HCT116 (cell line): ENCODE measurements around the gene SGMS1. TPM values are rescaled to one million over a fixed set of nuclear protein-coding genes. Genes with fewer than 3 reads are reported as not detected.

Source experiments
- ATAC-seq: fragments of 200-7000 bp; cut with Tn5 transposase; 2 replicates; pipeline ENCODE4 v1.9.1; 2020; ENCODE audit warnings: mild to moderate bottlenecking, moderate library complexity
- BruUV-seq: library from RNA; stranded (reverse); fragments of 400-500 nt; replicated peaks from 2 replicates; lab custom pipeline; 2021; lab: Mats Ljungman, UMichigan
- CTCF ChIA-PET: fragments of 300-600 bp; sonication (Branson Sonifier 250); formaldehyde crosslinking; loops from one replicate; lab custom pipeline; 2021; ENCODE audit warnings: antibody characterized with exemption; lab: Charles Lee
- POLR2A ChIA-PET: fragments of 300-600, 350-600 bp; sonication (Branson Sonifier 250); formaldehyde crosslinking; loops from one replicate; lab custom pipeline; 2021; ENCODE audit warnings: antibody characterized with exemption; lab: Charles Lee
- RAD21 ChIA-PET, 2 experiments: fragments of 300-600 bp; sonication (Branson Sonifier 250); formaldehyde crosslinking; loops; one replicate each; lab custom pipeline; 2023; ENCODE audit warnings: low total read pairs in 2 of 2; ENCODE audit not compliant: uncharacterized antibody in 2 of 2, unreplicated experiment in 2 of 2, low non-redundant PET in 1 of 2; lab: Charles Lee
- DNase-seq: peaks from one replicate; pipeline ENCODE4 v3.0.0-alpha.2; 2010; ENCODE audit warnings: low read depth, low spot score
- H2AFZ ChIP-seq: fragments of 200-600 bp; shearing (Covaris generic), sonication (generic); 2 replicates; pipeline ENCODE4 v1.6.1; 2017; ENCODE audit warnings: low read depth, mixed run types, mixed read lengths, antibody characterized with exemption, low read length; ENCODE audit not compliant: poor library complexity, severe bottlenecking
- H3K27ac ChIP-seq: 2 replicates; pipeline ENCODE4 v1.5.1; 2012; ENCODE audit warnings: low read depth, low read length
- H3K27me3 ChIP-seq: fragments of 200-600 bp; sonication (generic); 2 replicates; pipeline ENCODE4 v1.6.1; 2016; ENCODE audit warnings: mixed run types, low read length, mixed read lengths; ENCODE audit not compliant: insufficient read depth
- H3K36me3 ChIP-seq, 2 experiments: fragments of 200-500 bp in 1 of 2; fragments of 200-600 bp in 1 of 2; sonication (Bioruptor generic) in 1 of 2; sonication (generic) in 1 of 2; 2 replicates each; pipeline versions ENCODE4 v1.5.1 to v1.6.1; 2014 to 2016; ENCODE audit warnings: low read length in 2 of 2, inconsistent platforms in 1 of 2, mixed read lengths in 1 of 2, mixed run types in 1 of 2; ENCODE audit not compliant: insufficient read depth in 2 of 2, control insufficient read depth in 1 of 2
- H3K4me1 ChIP-seq, 2 experiments: fragments of 200-600 bp in 1 of 2; sonication (generic) in 1 of 2; 2 replicates each; pipeline versions ENCODE4 v1.5.1 to v1.6.1; 2012 to 2017; ENCODE audit warnings: low read length in 2 of 2, inconsistent platforms in 1 of 2, mild to moderate bottlenecking in 1 of 2, mixed read lengths in 1 of 2, mixed run types in 1 of 2, moderate library complexity in 1 of 2; ENCODE audit not compliant: insufficient read depth in 2 of 2, control insufficient read depth in 1 of 2
- H3K4me2 ChIP-seq: fragments of 200-600 bp; sonication (generic); 2 replicates; pipeline ENCODE4 v1.6.1; 2017; ENCODE audit warnings: mixed run types, low read length, mixed read lengths
- H3K4me3 ChIP-seq, 2 experiments: fragments of 200-600 bp in 1 of 2; sonication (generic) in 1 of 2; replicated peaks in 1 of 2; 2 replicates each; pipeline ENCODE4 v1.5.1; 2011 to 2016; ENCODE audit warnings: low read length in 2 of 2, control low read depth in 1 of 2, low read depth in 1 of 2, mild to moderate bottlenecking in 1 of 2, mixed read lengths in 1 of 2, mixed run types in 1 of 2
- H3K79me2 ChIP-seq: fragments of 200-600 bp; sonication (generic); 2 replicates; pipeline ENCODE4 v1.6.1; 2017; ENCODE audit warnings: mild to moderate bottlenecking, mixed run types, low read length, moderate library complexity, mixed read lengths; ENCODE audit not compliant: insufficient read depth
- H3K9ac ChIP-seq: fragments of 200-600 bp; sonication (generic); 2 replicates; pipeline ENCODE4 v1.6.1; 2016; ENCODE audit warnings: low read length, mixed read lengths
- H3K9me2 ChIP-seq: fragments of 200-600 bp; sonication (generic), shearing (Covaris generic); 2 replicates; pipeline ENCODE4 v1.6.1; 2017; ENCODE audit warnings: mixed run types, mild to moderate bottlenecking, moderate library complexity; ENCODE audit not compliant: insufficient read depth
- H3K9me3 ChIP-seq, 2 experiments: fragments of 200-500 bp in 1 of 2; fragments of 200-600 bp in 1 of 2; sonication (Bioruptor generic) in 1 of 2; sonication (generic) in 1 of 2; 2 replicates each; pipeline ENCODE4 v1.6.1; 2014 to 2017; ENCODE audit warnings: low read length in 2 of 2, mixed read lengths in 2 of 2, inconsistent platforms in 1 of 2, low read depth in 1 of 2, mild to moderate bottlenecking in 1 of 2, mixed run types in 1 of 2, moderate library complexity in 1 of 2; ENCODE audit not compliant: control insufficient read depth in 1 of 2, insufficient read depth in 1 of 2
- H4K20me1 ChIP-seq: fragments of 200-600 bp; sonication (generic), shearing (Covaris generic); 2 replicates; pipeline ENCODE4 v1.6.1; 2017; ENCODE audit warnings: mixed run types, mild to moderate bottlenecking, moderate library complexity; ENCODE audit not compliant: insufficient read depth
- CBX3 ChIP-seq: IDR thresholded peaks from 2 replicates; pipeline ENCODE4 v1.6.1; 2012; ENCODE audit warnings: low read depth
- CEBPB ChIP-seq: IDR thresholded peaks from 2 replicates; pipeline ENCODE4 v1.6.1; 2012; ENCODE audit warnings: low read depth
- CTCF ChIP-seq, 3 experiments: fragments of 200-600 bp in 1 of 3; sonication (generic) in 1 of 3; IDR thresholded peaks in 2 of 3; conservative IDR thresholded peaks in 1 of 3; 2 replicates each; pipeline ENCODE4 v1.5.1; 2012 to 2017; ENCODE audit warnings: low read depth in 2 of 3, low read length in 2 of 3, antibody characterized with exemption in 1 of 3, borderline replicate concordance in 1 of 3, control low read depth in 1 of 3, mild to moderate bottlenecking in 1 of 3, mixed read lengths in 1 of 3, mixed run types in 1 of 3, moderate library complexity in 1 of 3; ENCODE audit not compliant: insufficient read depth in 1 of 3
- EGR1 ChIP-seq: IDR thresholded peaks from 2 replicates; pipeline ENCODE4 v1.6.1; 2012; ENCODE audit warnings: low read depth
- ELF1 ChIP-seq: IDR thresholded peaks from 2 replicates; pipeline ENCODE4 v1.6.1; 2012; ENCODE audit warnings: low read depth, borderline replicate concordance
- EZH2 ChIP-seq: fragments of 200-600 bp; sonication (generic); IDR thresholded peaks from 2 replicates; pipeline ENCODE4 v1.6.1; 2017; ENCODE audit warnings: antibody characterized with exemption, mixed run types
- EZH2phosphoT487 ChIP-seq: fragments of 200-600 bp; IDR thresholded peaks from 2 replicates; pipeline ENCODE4 v1.6.1; 2018; ENCODE audit warnings: antibody characterized with exemption, borderline replicate concordance
- FOSL1 ChIP-seq: IDR thresholded peaks from 2 replicates; pipeline ENCODE4 v1.6.1; 2012; ENCODE audit warnings: low read depth
- JUND ChIP-seq: IDR thresholded peaks from 2 replicates; pipeline ENCODE4 v1.6.1; 2012
- MAX ChIP-seq: IDR thresholded peaks from 2 replicates; pipeline ENCODE4 v1.6.1; 2012
- POLR2A ChIP-seq: IDR thresholded peaks from 2 replicates; pipeline ENCODE4 v1.7.0; 2011; ENCODE audit warnings: borderline replicate concordance; ENCODE audit not compliant: insufficient read depth, insufficient read length; ENCODE audit errors: extremely low read depth
- POLR2AphosphoS5 ChIP-seq: IDR thresholded peaks from 2 replicates; pipeline ENCODE4 v1.6.1; 2011; ENCODE audit warnings: mild to moderate bottlenecking, low read depth, low read length, moderate library complexity
- RAD21 ChIP-seq: IDR thresholded peaks from 2 replicates; pipeline ENCODE4 v1.6.1; 2012; ENCODE audit warnings: low read depth, mild to moderate bottlenecking
- SIN3A ChIP-seq: IDR thresholded peaks from 2 replicates; pipeline ENCODE4 v1.6.1; 2012; ENCODE audit warnings: low read depth
- SP1 ChIP-seq: IDR thresholded peaks from 2 replicates; pipeline ENCODE4 v1.6.1; 2012; ENCODE audit warnings: low read depth
- SRF ChIP-seq: IDR thresholded peaks from 2 replicates; pipeline ENCODE4 v1.6.1; 2012; ENCODE audit warnings: low read depth
- TCF7L2 ChIP-seq: IDR thresholded peaks from 2 replicates; pipeline ENCODE4 v1.7.0; 2011; ENCODE audit warnings: borderline replicate concordance, inconsistent platforms; ENCODE audit not compliant: insufficient read depth, insufficient read length; ENCODE audit errors: extremely low read depth
- YY1 ChIP-seq: IDR thresholded peaks from 2 replicates; pipeline ENCODE4 v1.6.1; 2011; ENCODE audit warnings: low read length, low read depth, moderate library complexity, mild to moderate bottlenecking; ENCODE audit not compliant: insufficient replicate concordance; ENCODE audit errors: extremely low read depth
- ZBTB33 ChIP-seq: IDR thresholded peaks from 2 replicates; pipeline ENCODE4 v1.6.1; 2011; ENCODE audit warnings: mild to moderate bottlenecking, low read length, moderate library complexity; ENCODE audit not compliant: insufficient replicate concordance; ENCODE audit errors: extremely low read depth
- ZFX ChIP-seq: fragments of 450-650 bp; IDR thresholded peaks from 2 replicates; pipeline ENCODE4 v1.6.1; 2017
- intact Hi-C: fragments of 100-400 bp; cut with micrococcal nuclease; formaldehyde crosslinking; loops from 2 replicates; pipeline ENCODE4 v1.10.0; 2022
- total RNA-seq: library from RNA; stranded (reverse); gene quantifications from one replicate; pipeline ENCODE4 v1.2.1, GENCODE V29; 2021; ENCODE audit not compliant: unreplicated experiment

Gene SGMS1
- total RNA-seq, 1 experiment from 2014 or later = 29.1 TPM

- CTCF ChIA-PET = no interaction called here
Observed at GRCh38 chr10:50467209-50467608, 156.5 kb downstream of the SGMS1 start.

More at GRCh38 chr10:50467209-50467608, 156.5 kb downstream of the SGMS1 start:
- no peaks in the 10 kb centered on the region for H3K79me2 ChIP-seq
- DNase-seq (no peak), ATAC-seq (no peak)
- ChIA-PET POLR2A (no interaction called here), RAD21 (no interaction called here)
- no peaks in the 10 kb centered on the region for H3K9me3 ChIP-seq
- H3K9me2 ChIP-seq = no peaks in the 10 kb centered on the region
- peaks cover 0 to 11% of the 10 kb centered on the region in 2 experiments; a peak in 1 of 4 replicates for H3K4me1 ChIP-seq
- H3K9ac ChIP-seq = no peak overlapping the region
- H3K36me3 ChIP-seq = no peaks in the 10 kb centered on the region
- H2AFZ ChIP-seq = no peak overlapping the region
- no TSS peak for BruUV-seq
- H3K4me2 ChIP-seq = no peak overlapping the region
- H4K20me1 ChIP-seq = no peaks in the 10 kb centered on the region
- intact Hi-C loops = no loop called here
- no peaks in the 10 kb centered on the region for H3K27me3 ChIP-seq
- no peak overlapping the region for H3K4me3 ChIP-seq
- H3K27ac ChIP-seq = no peak overlapping the region
- no peak for TF ChIP-seq EZH2
- no peak for TF ChIP-seq SP1
- TF ChIP-seq ZBTB33 = no peak
- TF ChIP-seq SRF = no peak
- TF ChIP-seq EZH2phosphoT487 = no peak
- no peak for TF ChIP-seq POLR2AphosphoS5
- no peak for TF ChIP-seq TCF7L2
- TF ChIP-seq YY1 = no peak
- no peak for TF ChIP-seq FOSL1
- no peak for TF ChIP-seq POLR2A
- no peak for TF ChIP-seq RAD21
- TF ChIP-seq ELF1 = no peak
- TF ChIP-seq JUND = no peak
- no peak for TF ChIP-seq CTCF (IDR thresholded peaks at IDR 0.05 in 2 of 3, conservative IDR thresholded peaks at IDR 0.05 in 1 of 3; ENCODE audit: borderline replicate concordance in 1 of 3, insufficient read depth in 1 of 3, low read depth in 2 of 3, low read length in 2 of 3)
- no peak for TF ChIP-seq MAX
- TF ChIP-seq SIN3A = no peak
- TF ChIP-seq EGR1 = no peak
- no peak for TF ChIP-seq CBX3
- TF ChIP-seq CEBPB = no peak
- TF ChIP-seq ZFX = no peak
